Esophagus (tissue), 2 donors: ENCODE data around the gene ZNRF4. TPM values are rescaled to one million over a fixed set of nuclear protein-coding genes. Genes with fewer than 3 reads are reported as not detected.

Experiments
- H3K27ac ChIP-seq, 2 donors: one replicate each; pipeline ENCODE4 v1.5.1; 2013; ENCODE audit warnings: low read depth in 2 of 2, mild to moderate bottlenecking in 2 of 2, inconsistent platforms in 1 of 2, low read length in 1 of 2, moderate library complexity in 1 of 2
- H3K27me3 ChIP-seq, 2 donors: one replicate each; pipeline ENCODE4 v1.6.1; 2013; ENCODE audit warnings: low read length in 2 of 2, control low read depth in 1 of 2, mild to moderate bottlenecking in 1 of 2; ENCODE audit not compliant: insufficient read depth in 2 of 2, control insufficient read depth in 1 of 2
- H3K36me3 ChIP-seq, 2 donors: one replicate each; pipeline ENCODE4 v1.6.1; 2013; ENCODE audit warnings: low read length in 1 of 2; ENCODE audit not compliant: control insufficient read depth in 2 of 2, insufficient read depth in 2 of 2
- H3K4me1 ChIP-seq, 2 donors: one replicate each; pipeline ENCODE4 v1.6.1; 2013; ENCODE audit warnings: low read length in 1 of 2; ENCODE audit not compliant: control insufficient read depth in 2 of 2, insufficient read depth in 2 of 2
- H3K4me3 ChIP-seq, 2 donors: one replicate each; pipeline ENCODE4 v1.5.1; 2013; ENCODE audit warnings: low read length in 2 of 2, mild to moderate bottlenecking in 2 of 2, low read depth in 1 of 2, moderate library complexity in 1 of 2
- H3K9me3 ChIP-seq, 2 donors: one replicate each; pipeline ENCODE4 v1.6.1; 2013; ENCODE audit warnings: mild to moderate bottlenecking in 2 of 2, low read depth in 1 of 2, low read length in 1 of 2, moderate library complexity in 1 of 2; ENCODE audit not compliant: control insufficient read depth in 2 of 2, insufficient read depth in 1 of 2
- WGBS, 2 donors: extraction: QIAGEN DNeasy Blood & Tissue Kit; methylation state at CpG; one replicate each; pipeline ENCODE4 v1.1.7; 2013; 5-methylcytosine and 5-hydroxymethylcytosine counted together
- polyA plus RNA-seq, 2 donors: library from polyadenylated mRNA; stranded (reverse); fragments of 200-250 nt; gene quantifications; one replicate each; pipeline ENCODE4 v1.2.3, GENCODE V29; 2013
- donor health status: healthy with polysubstance abuse.
- donor health status: Bipolar disorder and iron deficiency.

ZNRF4 gene
- polyA plus RNA-seq, 2 donors, result not detected

GRCh38 chr19:5439452-5439851 is 15.8 kb upstream of the ZNRF4 start:
- Histone ChIP-seq H3K27me3 (peaks cover 0 to 3% of the 10 kb centered on the region in 2 donors), H3K4me3 (no peak overlapping the region), H3K9me3 (no peaks in the 10 kb centered on the region), H3K4me1 (no peaks in the 10 kb centered on the region), H3K36me3 (no peaks in the 10 kb centered on the region), H3K27ac (no peak overlapping the region)

- no peak overlapping the region for H3K4me3 ChIP-seq
- H3K4me1 ChIP-seq, result no peaks in the 10 kb centered on the region
- peaks cover 0 to 3% of the 10 kb centered on the region in 2 donors for H3K27me3 ChIP-seq
- no peak overlapping the region for H3K27ac ChIP-seq
- no peaks in the 10 kb centered on the region for H3K36me3 ChIP-seq
- 47 to 52% methylated on average over 1 of the region's 1 CpG for WGBS, 2 donors
- H3K9me3 ChIP-seq, result no peaks in the 10 kb centered on the region
These were observed 14.9 kb upstream of the ZNRF4 start for GRCh38 chr19:5440299-5440698.

- no peaks in the 10 kb centered on the region for H3K36me3 ChIP-seq
These were observed 11.5 kb upstream of the ZNRF4 start for GRCh38 chr19:5443723-5444122.

GRCh38 chr19:5444431-5444830 is 10.8 kb upstream of the ZNRF4 start:
- 72 to 78% methylated on average over 5 of the region's 5 CpGs for WGBS, 2 donors
- Histone ChIP-seq H3K27me3 (no peaks in the 10 kb centered on the region), H3K4me1 (no peaks in the 10 kb centered on the region), H3K27ac (no peak overlapping the region), H3K4me3 (no peak overlapping the region), H3K36me3 (no peaks in the 10 kb centered on the region), H3K9me3 (no peaks in the 10 kb centered on the region)

More at GRCh38 chr19:5443723-5444122, 11.5 kb upstream of the ZNRF4 start:
- no peak overlapping the region for H3K27ac ChIP-seq
- H3K4me1 ChIP-seq, result no peaks in the 10 kb centered on the region
- no peaks in the 10 kb centered on the region for H3K27me3 ChIP-seq
- no peak overlapping the region for H3K4me3 ChIP-seq
- WGBS, 2 donors, result 79 to 85% methylated on average over 5 of the region's 5 CpGs
- no peaks in the 10 kb centered on the region for H3K9me3 ChIP-seq

- WGBS, 2 donors, result 0 to 46% methylated on average over 2 of the region's 2 CpGs
- no peaks in the 10 kb centered on the region for H3K9me3 ChIP-seq
- H3K27me3 ChIP-seq, result no peaks in the 10 kb centered on the region
- H3K4me3 ChIP-seq, result no peak overlapping the region
- H3K27ac ChIP-seq, result no peak overlapping the region
- H3K4me1 ChIP-seq, result no peaks in the 10 kb centered on the region
- H3K36me3 ChIP-seq, result no peaks in the 10 kb centered on the region
These were observed 10.1 kb upstream of the ZNRF4 start for GRCh38 chr19:5445071-5445470.

- Histone ChIP-seq H3K36me3 (no peaks in the 10 kb centered on the region), H3K4me3 (no peak overlapping the region), H3K4me1 (no peaks in the 10 kb centered on the region), H3K27me3 (no peaks in the 10 kb centered on the region), H3K9me3 (no peaks in the 10 kb centered on the region), H3K27ac (no peak overlapping the region)
- WGBS, 2 donors, result 29 to 32% methylated on average over 5 of the region's 5 CpGs
These were observed 9.6 kb upstream of the ZNRF4 start for GRCh38 chr19:5445561-5446055.

- 35 to 38% methylated on average over 15 of the region's 15 CpGs for WGBS, 2 donors
- H3K27me3 ChIP-seq, result no peaks in the 10 kb centered on the region
- no peaks in the 10 kb centered on the region for H3K9me3 ChIP-seq
- no peak overlapping the region for H3K4me3 ChIP-seq
- H3K36me3 ChIP-seq, result no peaks in the 10 kb centered on the region
- no peaks in the 10 kb centered on the region for H3K4me1 ChIP-seq
- no peak overlapping the region for H3K27ac ChIP-seq
These were observed 7.4 kb upstream of the ZNRF4 start for GRCh38 chr19:5447700-5448311.

GRCh38 chr19:5448374-5448773 is 6.8 kb upstream of the ZNRF4 start:
- H3K9me3 ChIP-seq, result no peaks in the 10 kb centered on the region
- no peak overlapping the region for H3K27ac ChIP-seq
- H3K36me3 ChIP-seq, result no peaks in the 10 kb centered on the region
- WGBS, 2 donors, result 32 to 37% methylated on average over 15 of the region's 15 CpGs
- no peak overlapping the region for H3K4me3 ChIP-seq
- no peaks in the 10 kb centered on the region for H3K27me3 ChIP-seq
- H3K4me1 ChIP-seq, result no peaks in the 10 kb centered on the region

- no peaks in the 10 kb centered on the region for H3K27me3 ChIP-seq
- no peak overlapping the region for H3K27ac ChIP-seq
- WGBS, 2 donors, result 46% methylated on average over 9 of the region's 9 CpGs
- H3K4me1 ChIP-seq, result no peaks in the 10 kb centered on the region
- no peak overlapping the region for H3K4me3 ChIP-seq
- H3K9me3 ChIP-seq, result no peaks in the 10 kb centered on the region
- H3K36me3 ChIP-seq, result no peaks in the 10 kb centered on the region
These were observed 4.6 kb upstream of the ZNRF4 start for GRCh38 chr19:5450482-5451126.

- 41 to 64% methylated on average over 10 of the region's 10 CpGs for WGBS, 2 donors
These were observed 3.7 kb upstream of the ZNRF4 start for GRCh38 chr19:5451494-5451893.

More at GRCh38 chr19:5451494-5451893, 3.7 kb upstream of the ZNRF4 start:
- Histone ChIP-seq H3K27ac (no peak overlapping the region), H3K36me3 (no peaks in the 10 kb centered on the region), H3K9me3 (no peaks in the 10 kb centered on the region), H3K4me3 (no peak overlapping the region), H3K27me3 (no peaks in the 10 kb centered on the region), H3K4me1 (no peaks in the 10 kb centered on the region)
